HEK293T (cell line): ENCODE results near the gene MERTK.
"Not testable (repeated sequence)": the region's sequence is repeated elsewhere in the genome, so short reads cannot be mapped to it uniquely, and the experiment has no call there.

Experiments used
- CTCF ChIA-PET: fragments of 350-600 bp; formaldehyde crosslinking; extraction: SDS; loops from one replicate; lab custom pipeline; 2021; ENCODE audit warnings: antibody characterized with exemption, inconsistent platforms; lab: Yijun Ruan, JAX
- POLR2A ChIA-PET: fragments of 350-600 bp; formaldehyde crosslinking; extraction: SDS; loops from one replicate; lab custom pipeline; 2020; ENCODE audit warnings: antibody characterized with exemption, inconsistent platforms; lab: Yijun Ruan, JAX
- DNase-seq: peaks from one replicate; pipeline ENCODE4 v3.0.0; 2012; ENCODE audit warnings: mixed read lengths; ENCODE audit errors: extremely low spot score
- ARNT ChIP-seq: fragments of 450-650 bp; IDR thresholded peaks from 2 replicates; pipeline ENCODE4 v1.6.1; 2017; ENCODE audit warnings: mild to moderate bottlenecking
- BHLHE40 ChIP-seq: fragments of 450-650 bp; IDR thresholded peaks from 2 replicates; pipeline ENCODE4 v1.6.1; 2016; ENCODE audit warnings: mild to moderate bottlenecking, moderate library complexity, borderline replicate concordance
- CTBP1 ChIP-seq: fragments of 450-650 bp; IDR thresholded peaks from 2 replicates; pipeline ENCODE4 v1.6.1; 2016; ENCODE audit warnings: borderline replicate concordance
- ELF4 ChIP-seq: fragments of 450-650 bp; IDR thresholded peaks from 2 replicates; pipeline ENCODE4 v1.6.1; 2017; ENCODE audit warnings: antibody characterized with exemption
- FOXA1 ChIP-seq: fragments of 450-650 bp; IDR thresholded peaks from 2 replicates; pipeline ENCODE4 v1.6.1; 2016; ENCODE audit warnings: mild to moderate bottlenecking
- FOXK2 ChIP-seq: fragments of 450-650 bp; IDR thresholded peaks from 2 replicates; pipeline ENCODE4 v1.6.1; 2016; ENCODE audit warnings: mild to moderate bottlenecking
- FOXM1 ChIP-seq: fragments of 450-650 bp; IDR thresholded peaks from 2 replicates; pipeline ENCODE4 v1.6.1; 2017; ENCODE audit warnings: mild to moderate bottlenecking, borderline replicate concordance
- HDGF ChIP-seq: fragments of 450-650 bp; IDR thresholded peaks from 2 replicates; pipeline ENCODE4 v1.6.1; 2017; ENCODE audit warnings: antibody characterized with exemption, borderline replicate concordance
- L3MBTL2 ChIP-seq: fragments of 450-650 bp; conservative IDR thresholded peaks from 2 replicates; pipeline ENCODE4 v1.6.1; 2016; ENCODE audit warnings: mild to moderate bottlenecking
- LEF1 ChIP-seq: fragments of 450-650 bp; IDR thresholded peaks from 2 replicates; pipeline ENCODE4 v1.6.1; 2017; ENCODE audit warnings: mild to moderate bottlenecking, borderline replicate concordance
- NFRKB ChIP-seq: fragments of 450-650 bp; IDR thresholded peaks from 2 replicates; pipeline ENCODE4 v1.6.1; 2016; ENCODE audit warnings: mild to moderate bottlenecking, moderate library complexity
- PKNOX1 ChIP-seq: fragments of 450-650 bp; IDR thresholded peaks from 2 replicates; pipeline ENCODE4 v1.6.1; 2016
- SP1 ChIP-seq: fragments of 450-650 bp; IDR thresholded peaks from 2 replicates; pipeline ENCODE4 v1.6.1; 2017
- SUZ12 ChIP-seq: fragments of 450-650 bp; IDR thresholded peaks from 2 replicates; pipeline ENCODE4 v1.6.1; 2016; ENCODE audit warnings: mild to moderate bottlenecking
- TARDBP ChIP-seq: fragments of 450-650 bp; IDR thresholded peaks from 2 replicates; pipeline ENCODE4 v1.6.1; 2016
- ZNF384 ChIP-seq: fragments of 450-650 bp; IDR thresholded peaks from 2 replicates; pipeline ENCODE4 v1.6.1; 2016

The MERTK gene

DNA sequence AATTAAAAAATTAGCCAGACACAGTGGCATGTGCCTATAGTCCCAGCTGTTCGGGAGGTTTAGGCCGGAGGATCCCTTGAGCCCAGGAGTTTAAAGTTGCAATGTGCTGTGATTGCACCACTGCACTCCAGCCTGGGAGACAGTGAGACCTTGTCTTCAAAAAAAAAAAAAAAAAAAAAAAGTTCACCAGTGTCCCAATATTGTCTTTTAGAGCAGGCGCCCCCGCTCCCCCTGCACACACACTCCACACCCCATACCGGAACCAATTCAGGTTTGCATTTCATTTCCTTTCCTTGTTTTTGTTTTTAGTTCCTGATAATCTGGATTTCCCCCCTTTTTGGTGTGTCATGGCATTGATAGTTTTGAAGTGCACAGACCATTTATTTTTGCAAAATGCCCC, 167.1 kb downstream of the MERTK start:
- TF ChIP-seq TARDBP: no peak
- TF ChIP-seq CTBP1: no peak
- TF ChIP-seq ARNT: no peak
- no peak for TF ChIP-seq L3MBTL2
- TF ChIP-seq BHLHE40: no peak
- TF ChIP-seq SP1: no peak
- TF ChIP-seq PKNOX1: no peak
- no peak for TF ChIP-seq ELF4
- no peak for DNase-seq
- POLR2A ChIA-PET: no interaction called here
- CTCF ChIA-PET: no interaction called here

DNA sequence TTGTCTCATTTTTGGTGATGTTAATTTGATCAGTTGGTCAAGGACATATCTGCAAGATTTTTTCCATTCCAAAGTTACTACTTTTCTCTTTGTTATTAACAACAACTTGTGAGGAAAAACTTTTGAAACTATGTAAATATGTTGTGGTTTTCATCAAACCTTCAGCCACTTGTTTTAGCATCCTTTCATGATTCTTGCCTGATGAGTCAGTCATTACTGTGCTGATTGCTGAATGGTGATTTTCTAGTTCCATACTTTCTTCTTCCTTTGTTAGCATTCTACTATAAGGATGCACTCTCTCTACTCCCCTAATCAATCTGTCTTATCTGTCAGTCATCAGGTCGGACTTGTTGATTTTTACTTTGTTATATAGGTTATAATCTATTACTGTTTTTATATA, 167.6 kb downstream of the MERTK start:
- TF ChIP-seq HDGF (no peak), FOXM1 (no peak), FOXA1 (no peak), CTBP1 (no peak), ELF4 (no peak), LEF1 (no peak), FOXK2 (no peak), PKNOX1 (no peak), SP1 (no peak), TARDBP (no peak)
- DNase-seq: no peak
- CTCF ChIA-PET: no interaction called here
- POLR2A ChIA-PET: no interaction called here

- POLR2A ChIA-PET, CTCF ChIA-PET, DNase-seq: not testable (repeated sequence)
These were observed 171.4 kb downstream of the MERTK start for GRCh38 chr2:112069794-112070193.

- no peak for TF ChIP-seq FOXM1
- no peak for TF ChIP-seq PKNOX1
- no peak for TF ChIP-seq SUZ12
- no peak for TF ChIP-seq NFRKB
- no peak for TF ChIP-seq FOXK2
- TF ChIP-seq SP1: no peak
- no peak for TF ChIP-seq FOXA1
- TF ChIP-seq BHLHE40: no peak
- no peak for TF ChIP-seq CTBP1
- no peak for TF ChIP-seq TARDBP
- TF ChIP-seq ELF4: no peak
- TF ChIP-seq L3MBTL2: no peak
- TF ChIP-seq ZNF384: no peak
- no peak for TF ChIP-seq HDGF
- no peak for TF ChIP-seq LEF1
- no peak for TF ChIP-seq ARNT
- POLR2A ChIA-PET: no interaction called here
- CTCF ChIA-PET: no interaction called here
- DNase-seq: no peak
These were observed 175.5 kb downstream of the MERTK start for GRCh38 chr2:112073875-112074274.

DNA sequence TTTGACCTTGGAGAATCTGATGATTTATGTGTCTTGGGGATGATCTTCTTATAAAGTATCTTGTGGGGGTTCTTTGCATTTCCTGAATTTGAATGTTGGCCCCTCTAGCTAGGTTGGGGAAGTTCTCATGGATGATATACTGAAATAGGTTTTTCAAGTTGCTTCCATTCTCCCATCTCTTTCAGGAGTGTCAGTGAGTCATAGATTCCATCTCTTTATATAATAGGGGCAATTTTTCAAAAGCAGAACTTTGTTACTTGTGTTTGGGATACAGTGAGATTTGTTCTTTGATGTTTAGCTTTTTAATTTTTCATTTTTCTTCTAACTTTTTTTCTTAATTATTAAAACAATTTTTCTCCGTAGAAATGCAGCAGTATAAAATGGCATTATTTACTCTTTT, 176.1 kb downstream of the MERTK start:
- no peak for DNase-seq
- POLR2A ChIA-PET: no interaction called here

GRCh38 chr2:112075490-112076260, 177.3 kb downstream of the MERTK start:
- ChIA-PET POLR2A (interaction anchor here (0.7 kb wide), 1 partner anchor 13 kb away, joined by 3 read pairs; no protein-coding TSS in a partner anchor), CTCF (no interaction called here)
- no peak for TF ChIP-seq FOXM1
- no peak for DNase-seq

More for the DNA sequence above, 176.1 kb downstream of the MERTK start:
- no peak for TF ChIP-seq FOXK2
- TF ChIP-seq FOXA1: no peak
- CTCF ChIA-PET: no interaction called here

DNA sequence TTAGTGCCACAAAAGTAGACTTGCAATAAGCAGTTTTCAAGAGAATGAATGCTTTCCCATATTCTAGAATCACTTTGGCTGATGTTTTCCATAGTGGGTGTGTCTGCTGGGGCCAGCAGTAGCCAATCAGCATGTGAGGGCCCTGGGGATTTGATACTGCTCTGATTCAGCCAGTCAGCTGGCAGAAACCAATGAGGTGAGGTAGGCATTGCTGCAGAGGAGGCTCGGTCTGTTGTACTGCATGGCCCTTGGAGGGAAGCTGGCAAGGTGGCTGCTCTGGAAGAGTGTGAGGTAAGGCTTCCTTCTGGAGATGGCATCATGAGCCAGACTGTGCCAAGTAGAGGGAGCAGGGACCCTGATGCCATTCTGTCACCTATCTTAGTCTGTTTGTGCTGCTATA, 179.4 kb downstream of the MERTK start:
- TF ChIP-seq PKNOX1 (no peak), FOXK2 (no peak), TARDBP (no peak), HDGF (no peak), ZNF384 (no peak), LEF1 (no peak), ARNT (no peak), SP1 (no peak), CTBP1 (no peak), SUZ12 (no peak), L3MBTL2 (no peak), FOXM1 (no peak)
- POLR2A ChIA-PET: no interaction called here
- DNase-seq: no peak
- CTCF ChIA-PET: no interaction called here
